ENCODE data around the gene ANKRD39. TPM values are rescaled to one million over a fixed set of nuclear protein-coding genes. Genes with fewer than 3 reads are reported as not detected.
A peak's percentile ranks its signal among the peaks of the same experiment; 100 is the strongest.

ANKRD39 gene
- total RNA-seq, 2 donors from 2014 or later, result 8.4 to 18.0 TPM

- DNase-seq (ENCODE audit: low spot score), result no peak
- peaks cover 9% of the 10 kb centered on the region for H3K36me3 ChIP-seq
- H3K4me1 ChIP-seq (ENCODE audit: control insufficient read depth in 1 of 2, low read depth in 2 of 2), result peaks cover 0 to 10% of the 10 kb centered on the region in 2 donors
- no peak overlapping the region for H3K4me3 ChIP-seq
- no peak overlapping the region for H3K27ac ChIP-seq
- ATAC-seq (ENCODE audit: insufficient number of reproducible peaks, low FRiP score, low read depth), result no peak
- no peak for TF ChIP-seq CTCF (IDR thresholded peaks at IDR 0.05)
- H3K9me3 ChIP-seq, result no peaks in the 10 kb centered on the region
- no peaks in the 10 kb centered on the region for H3K27me3 ChIP-seq (replicated peaks; ENCODE audit: insufficient read depth)
Observed at GRCh38 chr2:96839875-96840850, 17.7 kb downstream of the ANKRD39 start.

DNA sequence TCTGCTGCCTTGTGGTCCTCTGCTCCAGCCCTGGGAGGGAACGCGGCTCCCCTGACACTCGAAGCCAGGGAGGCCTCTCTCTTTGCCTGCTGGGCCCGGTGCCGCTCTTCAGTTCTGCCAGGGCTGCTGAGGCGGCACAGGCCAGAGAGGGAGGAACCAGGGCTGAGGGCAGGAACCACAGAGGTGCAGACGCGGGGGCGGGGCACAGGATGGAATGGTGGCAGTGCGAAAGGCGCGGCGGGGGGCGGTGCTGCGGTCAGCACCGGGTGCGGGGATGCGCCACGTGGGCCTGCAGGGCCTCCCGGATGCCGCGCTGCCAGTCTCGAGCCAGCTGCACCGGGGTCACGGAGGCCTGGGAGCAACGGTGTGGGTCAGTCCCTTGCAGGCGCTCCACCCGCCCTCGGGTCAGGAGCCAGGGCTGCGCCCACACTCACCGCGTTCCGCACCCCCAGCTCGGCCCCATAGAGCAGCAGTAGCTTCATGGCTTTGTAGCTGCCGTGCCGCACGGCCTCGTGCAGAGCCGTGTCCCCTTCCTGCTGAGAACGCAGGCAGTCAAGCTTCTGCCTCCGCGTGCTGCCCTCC, 18.4 kb downstream of the ANKRD39 start:
- DNase-seq (ENCODE audit: low spot score), result no peak
- peak overlapping the region; percentile 40 for H3K4me3 ChIP-seq

GRCh38 chr2:96838345-96839292, 19.2 kb downstream of the ANKRD39 start:
- no peak for ATAC-seq (ENCODE audit: insufficient number of reproducible peaks, low FRiP score, low read depth)
- Histone ChIP-seq H3K27me3 (replicated peaks; ENCODE audit: insufficient read depth) (no peaks in the 10 kb centered on the region), H3K27ac (no peak overlapping the region), H3K9me3 (no peaks in the 10 kb centered on the region), H3K4me1 (ENCODE audit: control insufficient read depth in 1 of 2, low read depth in 2 of 2) (peaks cover 0 to 10% of the 10 kb centered on the region in 2 donors), H3K36me3 (peaks cover 14% of the 10 kb centered on the region), H3K4me3 (peak overlapping the region; percentile 40)
- no peak for DNase-seq (ENCODE audit: low spot score)
- no peak for TF ChIP-seq CTCF (IDR thresholded peaks at IDR 0.05)

More for the DNA sequence above, 18.4 kb downstream of the ANKRD39 start:
- Histone ChIP-seq H3K27me3 (replicated peaks; ENCODE audit: insufficient read depth) (no peaks in the 10 kb centered on the region), H3K36me3 (peaks cover 12% of the 10 kb centered on the region), H3K9me3 (no peaks in the 10 kb centered on the region), H3K4me1 (ENCODE audit: control insufficient read depth in 1 of 2, low read depth in 2 of 2) (peaks cover 0 to 10% of the 10 kb centered on the region in 2 donors), H3K27ac (no peak overlapping the region)
- no peak for TF ChIP-seq CTCF (IDR thresholded peaks at IDR 0.05)
- ATAC-seq (ENCODE audit: insufficient number of reproducible peaks, low FRiP score, low read depth), result no peak

GRCh38 chr2:96837575-96837974, 20.2 kb downstream of the ANKRD39 start:
- no peak for DNase-seq (ENCODE audit: low spot score)
- no peak overlapping the region for H3K27ac ChIP-seq
- peaks cover 14% of the 10 kb centered on the region for H3K36me3 ChIP-seq
- H3K27me3 ChIP-seq (replicated peaks; ENCODE audit: insufficient read depth), result no peaks in the 10 kb centered on the region
- peaks cover 0 to 10% of the 10 kb centered on the region in 2 donors for H3K4me1 ChIP-seq (ENCODE audit: control insufficient read depth in 1 of 2, low read depth in 2 of 2)
- no peak for ATAC-seq (ENCODE audit: insufficient number of reproducible peaks, low FRiP score, low read depth)
- H3K4me3 ChIP-seq, result no peak overlapping the region
- H3K9me3 ChIP-seq, result no peaks in the 10 kb centered on the region
- no peak for TF ChIP-seq CTCF (IDR thresholded peaks at IDR 0.05)
